Pulmonary artery endothelial cell (primary cell): ENCODE data around the gene SPTLC1. TPM values are rescaled to one million over a fixed set of nuclear protein-coding genes. Genes with fewer than 3 reads are reported as not detected.
"Not testable (repeated sequence)": the region's sequence is repeated elsewhere in the genome, so short reads cannot be mapped to it uniquely, and the experiment has no call there.

Experiments used
- DNase-seq: peaks from one replicate; pipeline ENCODE4 v3.0.0-alpha.2; 2011; ENCODE audit warnings: low read depth, low spot score
- total RNA-seq: library from RNA; depleted of rRNA; stranded (reverse); fragments of >200 nt; gene quantifications from 2 replicates; pipeline ENCODE4 v1.2.3, GENCODE V29; 2014

Gene SPTLC1
- total RNA-seq, 1 donor from 2014 or later = 96.0 TPM

DNA sequence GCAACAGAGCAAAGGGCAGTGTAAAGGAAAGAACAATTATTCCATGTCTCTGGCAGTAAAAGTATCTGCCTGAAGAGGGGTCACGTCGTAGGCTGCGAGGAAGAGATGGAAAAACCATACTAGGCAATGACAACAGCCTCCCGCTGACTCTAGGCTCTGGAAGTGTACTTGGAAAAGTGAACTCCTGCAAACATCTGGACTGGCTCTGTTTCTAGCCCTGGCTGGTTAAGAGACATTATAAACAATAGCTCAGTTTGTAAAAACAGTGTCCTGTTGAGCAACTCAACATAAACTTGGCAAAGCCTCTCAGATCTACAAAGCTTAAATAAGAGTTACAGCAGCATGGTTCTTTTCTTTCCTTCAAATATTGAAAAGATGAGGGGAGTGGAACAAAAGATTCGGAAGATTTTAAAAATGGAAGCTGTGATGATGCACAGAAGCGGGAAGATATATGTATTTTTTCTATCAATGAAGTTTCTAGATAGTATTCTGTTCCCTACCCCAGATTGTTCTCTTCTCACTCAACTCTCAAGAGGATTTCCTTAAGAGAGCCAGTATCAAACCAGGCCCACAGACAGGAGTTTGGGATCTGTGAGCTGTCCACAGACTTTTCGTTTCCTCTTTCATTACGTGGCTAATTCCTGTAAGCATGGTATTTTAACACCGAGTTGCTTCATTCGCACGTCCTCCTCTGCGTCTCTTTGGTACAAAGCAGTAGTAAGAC lies 79.4 kb downstream of the SPTLC1 start:
- no peak for DNase-seq

DNA sequence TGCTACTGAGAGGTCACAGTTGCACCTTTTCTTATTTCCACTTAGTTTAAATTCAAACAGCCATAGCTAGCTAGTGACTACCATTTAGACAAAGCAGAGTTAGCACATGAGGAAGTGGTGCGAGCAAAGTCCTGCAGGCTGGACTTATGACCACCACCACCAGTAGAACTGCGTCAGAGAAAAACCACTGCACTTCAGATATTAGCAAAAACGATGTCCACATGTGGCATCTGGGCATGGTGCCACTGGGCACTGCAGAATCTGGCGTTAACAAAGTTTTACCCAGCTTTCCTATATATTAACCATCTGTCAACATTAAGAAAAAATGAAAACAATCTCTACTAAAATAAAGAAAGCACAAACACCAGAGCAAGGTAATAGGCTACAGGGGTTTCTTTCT lies 80.1 kb downstream of the SPTLC1 start:
- no peak for DNase-seq

DNA sequence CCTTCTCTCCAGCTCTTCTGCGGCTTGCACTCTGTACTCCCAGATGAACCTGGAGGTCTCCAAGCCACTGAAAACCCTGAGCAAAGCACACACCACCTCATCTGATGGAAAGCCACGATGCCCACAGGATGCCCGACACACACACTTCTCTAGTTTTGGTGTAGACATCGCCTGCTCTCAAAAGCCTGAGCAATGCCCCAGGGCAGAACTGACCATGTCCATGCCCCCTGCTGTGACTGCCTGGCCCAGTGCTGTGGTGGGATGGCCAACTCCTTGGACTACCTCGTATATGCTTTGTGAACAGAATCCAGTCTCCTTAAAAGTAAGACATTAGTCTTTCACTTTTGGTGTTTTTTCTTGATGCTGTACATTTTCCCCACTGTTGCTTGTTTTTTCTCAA lies 81.2 kb downstream of the SPTLC1 start:
- no peak for DNase-seq

DNA sequence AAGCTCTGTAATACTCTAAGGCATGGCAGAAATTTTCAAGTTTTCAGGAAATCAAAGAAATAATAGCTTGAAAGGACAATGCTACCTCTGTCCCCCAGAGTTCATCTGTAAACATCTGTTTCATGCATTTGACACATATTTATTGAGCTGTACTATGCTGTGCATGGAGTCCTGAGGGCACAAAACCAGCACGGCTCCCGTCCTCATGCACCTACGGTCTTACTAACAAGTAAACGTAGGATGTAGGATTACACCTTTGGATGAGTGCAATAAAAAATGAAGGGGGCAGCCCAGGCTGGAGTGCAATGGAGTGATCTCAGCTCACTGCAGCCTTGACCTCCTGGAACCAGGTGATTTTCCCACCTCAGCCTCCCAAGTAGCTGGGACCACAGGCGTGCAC lies 81.9 kb downstream of the SPTLC1 start:
- DNase-seq = no peak

DNA sequence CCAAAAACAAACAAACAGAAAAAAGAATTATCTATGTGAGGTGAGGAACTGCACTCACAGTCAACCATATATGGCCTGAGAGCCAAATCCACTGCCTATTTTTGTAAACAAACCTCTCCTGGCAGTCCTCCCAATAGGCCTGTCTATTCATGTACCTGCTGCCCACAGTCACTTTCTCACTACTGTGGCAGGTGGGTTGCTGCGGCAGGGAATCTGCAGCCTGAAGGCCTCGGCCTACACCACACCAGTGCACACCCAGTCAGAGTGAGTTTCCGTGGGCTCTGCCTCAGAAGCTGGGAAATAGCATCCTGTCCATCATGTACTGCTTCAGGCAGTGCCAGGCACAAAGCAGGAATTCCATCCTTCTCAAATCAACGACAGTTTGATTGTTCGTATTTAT lies 82.3 kb downstream of the SPTLC1 start:
- DNase-seq = no peak

DNA sequence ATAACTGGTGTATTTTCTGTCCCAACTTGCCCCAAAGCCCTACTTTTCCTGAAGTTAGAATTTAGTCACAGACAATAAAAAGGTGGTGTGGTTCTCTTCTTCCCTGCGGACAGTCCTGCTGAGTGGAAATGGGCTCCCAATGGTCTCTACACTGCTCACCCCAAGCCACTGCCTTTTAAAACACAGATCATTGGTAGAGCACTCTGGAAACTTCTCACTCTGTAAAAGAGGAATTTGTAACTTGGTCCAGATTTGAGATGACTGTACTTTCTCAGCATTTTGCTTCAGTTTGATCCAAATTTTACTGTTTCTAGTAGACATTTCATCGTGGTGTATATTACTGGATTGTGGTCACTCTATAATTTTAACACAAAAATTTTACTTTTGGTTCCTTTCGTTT lies 84.8 kb downstream of the SPTLC1 start:
- DNase-seq = no peak

DNA sequence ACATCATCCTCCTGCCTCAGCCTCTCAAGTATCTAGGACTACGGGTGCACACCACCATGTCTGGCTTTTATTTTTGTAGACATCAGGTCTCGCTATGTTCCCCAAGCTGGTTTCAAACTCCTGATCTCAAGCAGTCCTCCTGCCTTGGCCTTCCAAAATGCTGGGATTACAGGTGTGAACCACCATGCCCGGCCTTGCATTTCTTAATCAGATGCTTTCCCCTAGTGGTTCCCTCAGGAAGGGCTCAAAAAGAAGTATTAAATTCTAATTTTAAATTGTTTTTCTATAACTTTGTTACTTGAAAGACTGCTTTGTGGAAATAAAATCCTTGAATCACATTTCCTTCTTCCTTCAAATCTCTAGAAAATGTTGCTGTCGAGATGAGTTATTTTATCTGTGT lies 85.7 kb downstream of the SPTLC1 start:
- DNase-seq = no peak

DNA sequence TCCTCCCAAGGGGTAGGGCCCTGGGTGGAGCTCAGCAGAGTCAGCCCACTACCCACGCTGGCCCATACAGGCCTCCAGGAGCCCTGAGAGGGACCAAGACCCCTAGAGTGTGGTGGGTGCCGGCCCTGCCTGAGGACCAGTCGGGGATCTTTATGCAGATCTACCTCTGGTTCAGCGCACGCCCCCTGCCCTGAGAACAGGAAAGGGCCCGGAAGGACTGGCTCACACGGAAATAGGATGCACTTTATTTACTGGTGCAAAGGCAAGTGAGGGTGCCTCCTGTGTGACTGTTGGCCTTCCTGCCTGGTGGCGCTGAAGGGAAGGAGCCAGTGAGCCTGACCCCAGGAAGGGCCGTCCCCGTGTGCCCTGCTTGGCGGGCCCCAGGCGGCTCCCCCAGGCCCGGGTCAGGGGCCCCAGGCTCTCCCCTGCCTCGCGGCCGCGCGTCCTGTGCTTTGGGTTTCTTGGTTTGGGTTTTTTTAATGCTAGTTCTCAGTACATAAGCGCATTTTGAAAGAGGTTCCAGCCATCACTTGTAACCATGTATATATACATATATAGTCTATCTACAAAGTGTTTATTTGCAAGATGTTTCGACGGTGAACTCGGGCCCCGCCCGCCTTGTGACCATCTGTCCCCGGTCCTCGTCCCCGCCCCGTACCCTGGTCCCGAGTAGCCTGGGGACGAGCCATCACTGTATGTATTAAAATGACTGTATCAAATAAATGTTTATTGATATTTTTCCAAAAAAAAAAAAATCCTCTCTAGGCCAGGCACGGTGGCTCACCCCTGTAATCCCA lies 88.8 kb downstream of the SPTLC1 start:
- no peak for DNase-seq

DNA sequence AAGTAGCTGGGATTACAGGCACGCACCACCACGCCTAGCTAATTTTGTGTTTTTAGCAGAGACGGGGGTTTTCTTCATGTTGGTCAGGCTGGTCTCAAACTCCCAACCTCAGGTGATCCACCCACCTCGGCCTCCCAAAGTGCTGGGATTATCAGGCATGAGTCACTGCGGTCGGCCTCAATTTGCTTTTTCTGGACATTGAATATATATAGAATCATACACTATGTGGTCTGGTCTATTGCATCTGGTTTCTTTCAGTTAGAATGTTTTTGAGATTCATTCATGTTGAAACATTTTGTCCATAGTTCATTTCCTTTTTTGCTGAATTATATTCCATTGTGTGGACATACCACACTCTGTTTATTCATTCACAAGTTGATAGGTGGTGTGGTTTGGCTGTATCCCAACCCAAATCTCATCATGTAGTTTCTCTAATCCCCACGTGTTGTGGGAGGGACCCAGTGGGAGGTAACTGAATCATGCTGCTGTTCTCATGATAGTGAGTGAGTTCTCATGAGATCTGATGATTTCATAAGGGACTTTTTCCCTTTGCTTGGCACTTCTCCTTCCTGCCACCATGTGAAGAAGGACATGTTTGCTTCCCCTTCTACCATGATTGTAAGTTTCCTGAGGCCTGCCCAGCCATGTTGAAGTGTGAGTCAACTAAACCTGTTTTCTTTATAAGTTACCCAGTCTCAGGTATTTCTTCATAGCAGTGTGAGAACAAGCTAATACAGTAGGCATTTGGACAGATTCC lies 93.2 kb downstream of the SPTLC1 start:
- DNase-seq = not testable (repeated sequence)

DNA sequence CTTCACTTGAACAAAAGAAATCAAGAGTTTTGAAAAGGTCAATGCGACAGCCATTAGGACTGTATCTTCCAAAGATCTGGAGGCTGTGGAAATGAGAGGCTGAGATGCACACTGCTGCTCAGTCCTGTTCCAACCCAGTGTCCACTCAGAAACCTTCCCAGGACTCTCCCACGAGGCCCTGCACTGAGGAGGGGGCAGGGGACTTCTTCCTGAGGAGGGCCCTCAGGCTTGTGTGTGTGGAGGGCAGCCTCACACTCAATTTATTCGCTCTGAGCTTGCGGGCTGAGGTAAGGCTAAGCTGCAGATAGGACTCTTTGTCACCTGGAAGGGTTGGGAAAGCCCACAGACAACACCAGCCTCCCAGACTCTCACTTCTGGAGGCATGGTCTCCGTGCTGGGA lies 95.6 kb downstream of the SPTLC1 start:
- DNase-seq = no peak

DNA sequence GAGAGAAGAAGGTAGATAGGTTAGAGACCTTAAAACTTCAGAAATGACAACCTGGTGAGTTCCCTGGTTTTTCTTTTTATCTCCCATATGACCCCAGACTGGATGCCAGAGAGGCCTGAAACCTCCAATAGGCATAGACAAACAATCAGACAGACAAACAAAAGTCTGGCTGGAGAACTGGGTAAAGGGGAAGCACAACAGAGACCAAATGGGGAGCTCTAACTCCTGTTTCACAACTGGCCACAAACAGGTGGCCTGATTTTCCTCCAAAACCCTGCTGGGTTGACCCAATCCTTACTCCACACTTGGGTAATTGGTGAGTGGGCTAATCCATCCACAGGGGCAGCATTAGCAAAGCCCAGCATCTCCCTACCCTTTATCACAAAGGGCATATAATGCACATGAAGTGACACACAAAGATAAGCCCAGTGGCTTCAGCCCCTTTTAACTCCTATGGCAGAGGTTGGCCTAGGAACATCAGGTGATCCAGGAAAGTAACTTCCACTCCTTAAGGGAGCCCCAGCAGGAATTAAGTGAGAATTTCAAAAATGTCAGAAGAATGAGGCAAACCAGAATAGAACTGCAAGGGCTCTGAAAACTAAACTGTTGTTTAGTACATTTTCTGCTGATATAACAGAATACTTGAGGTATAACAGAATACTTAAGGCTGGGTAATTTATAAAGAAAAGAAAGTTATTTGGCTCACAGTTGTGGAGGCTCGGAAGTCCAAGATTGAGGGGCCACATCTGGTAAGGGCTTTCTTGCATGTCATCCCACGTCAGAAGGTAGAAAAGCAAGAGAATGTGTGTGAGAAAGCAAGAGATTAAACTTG lies 104.3 kb downstream of the SPTLC1 start:
- no peak for DNase-seq

DNA sequence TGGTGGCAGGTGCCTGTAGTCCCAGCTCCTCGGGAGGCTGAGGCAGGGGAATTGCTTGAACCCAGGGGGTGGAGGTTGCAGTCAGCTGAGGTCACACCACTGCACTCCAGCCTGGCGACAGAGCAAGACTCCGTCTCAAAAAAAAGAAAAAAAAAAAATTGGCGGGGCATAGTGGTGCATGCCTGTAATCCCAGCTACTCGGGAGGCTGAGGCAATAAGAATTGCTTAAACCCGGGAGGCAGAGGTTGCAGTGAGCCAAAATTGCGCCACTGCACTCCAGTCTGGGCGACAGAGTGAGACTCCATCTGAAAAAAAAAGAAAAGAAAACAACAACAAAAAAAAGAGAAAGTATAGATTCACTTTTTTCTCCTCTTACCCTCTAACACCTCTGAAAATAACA lies 105.0 kb downstream of the SPTLC1 start:
- not testable (repeated sequence) for DNase-seq

DNA sequence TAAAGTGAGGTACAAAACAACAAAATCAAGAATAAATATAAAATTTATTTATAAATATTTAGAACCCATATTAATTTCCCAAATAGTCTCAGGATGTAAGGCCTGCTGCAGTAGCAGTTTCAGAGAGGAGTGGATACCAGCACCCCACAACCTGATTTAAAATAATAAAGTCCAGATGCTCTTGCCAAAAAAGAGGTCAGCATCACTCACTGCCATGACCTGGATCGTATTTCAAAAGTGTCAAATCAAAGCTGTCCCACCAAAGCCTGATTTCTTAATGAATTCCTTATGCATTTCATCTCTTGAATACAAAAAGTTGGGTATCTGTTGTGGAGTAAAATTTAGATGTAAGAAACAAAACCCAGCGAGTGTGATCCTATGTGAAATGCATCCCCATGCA lies 107.2 kb downstream of the SPTLC1 start:
- no peak for DNase-seq

DNA sequence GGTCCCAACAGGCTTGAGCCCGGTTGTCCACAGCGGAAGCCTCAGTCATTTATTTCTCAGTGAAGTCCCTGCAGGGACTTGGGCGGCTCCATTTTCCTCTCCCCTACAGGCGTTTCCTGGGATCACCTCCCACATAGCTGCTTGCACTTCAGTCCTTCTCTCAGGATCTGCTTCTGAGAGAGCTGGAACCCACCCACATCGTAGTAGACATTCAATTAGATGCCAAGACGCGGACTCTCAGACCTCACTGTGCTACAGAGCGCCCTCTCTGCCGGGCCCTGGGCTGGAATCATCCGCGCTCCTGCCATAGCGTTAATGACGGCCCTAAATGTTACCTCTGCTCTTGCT lies 111.2 kb downstream of the SPTLC1 start:
- no peak for DNase-seq

DNA sequence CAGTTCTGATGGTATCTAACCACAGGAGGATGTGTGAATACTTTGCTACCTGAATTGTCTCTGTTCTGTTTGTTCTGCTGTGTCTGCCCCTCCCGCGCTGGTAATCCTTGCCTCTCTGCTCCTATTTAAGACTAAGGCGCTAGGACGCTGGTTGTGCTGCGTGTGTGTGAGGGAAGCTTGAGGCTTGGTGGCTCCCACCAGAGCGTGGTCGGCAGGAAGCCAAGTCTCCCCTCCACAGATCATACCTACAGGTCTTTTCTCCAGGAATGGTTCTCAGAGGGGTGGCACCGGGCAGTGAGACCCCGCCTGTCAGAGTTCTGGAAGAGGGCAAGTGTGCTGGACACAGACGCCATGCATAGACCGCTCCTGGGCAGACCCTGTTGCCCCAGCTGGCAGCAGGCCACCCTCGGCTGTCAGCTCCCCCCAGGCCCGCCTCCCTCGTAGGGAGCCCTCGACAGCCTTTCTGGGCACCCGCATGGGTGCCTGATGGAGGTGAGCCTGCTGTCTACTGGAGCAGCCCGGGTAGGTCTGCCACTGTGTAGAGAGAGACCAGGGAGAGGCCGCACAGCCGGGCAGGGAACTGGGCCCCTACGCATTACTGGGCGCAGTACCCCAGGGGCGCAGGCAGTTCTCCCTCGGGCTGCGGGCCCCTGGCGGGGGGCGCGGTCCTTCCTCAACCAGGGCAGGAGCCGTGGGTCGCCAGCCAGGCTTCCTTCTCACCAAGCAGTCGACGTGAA lies 111.7 kb downstream of the SPTLC1 start:
- DNase-seq = no peak

DNA sequence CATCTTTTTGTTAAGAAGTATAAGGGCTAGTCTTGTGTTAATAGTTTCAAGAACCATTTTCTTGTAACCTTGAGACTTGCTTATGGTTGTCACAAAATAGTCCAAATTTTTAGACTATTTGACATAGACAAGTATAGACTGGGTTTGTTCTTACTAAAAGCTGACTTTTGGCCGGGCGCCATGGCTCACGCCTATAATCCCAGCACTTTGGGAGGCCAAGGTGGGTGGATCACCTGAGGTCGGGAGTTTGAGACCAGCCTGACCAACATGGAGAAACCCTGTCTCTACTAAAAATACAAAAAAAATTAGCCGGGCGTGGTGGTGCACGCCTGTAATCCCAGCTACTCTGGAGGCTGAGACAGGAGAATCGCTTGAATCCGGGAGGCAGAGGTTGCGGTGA lies 113.3 kb downstream of the SPTLC1 start:
- not testable (repeated sequence) for DNase-seq

DNA sequence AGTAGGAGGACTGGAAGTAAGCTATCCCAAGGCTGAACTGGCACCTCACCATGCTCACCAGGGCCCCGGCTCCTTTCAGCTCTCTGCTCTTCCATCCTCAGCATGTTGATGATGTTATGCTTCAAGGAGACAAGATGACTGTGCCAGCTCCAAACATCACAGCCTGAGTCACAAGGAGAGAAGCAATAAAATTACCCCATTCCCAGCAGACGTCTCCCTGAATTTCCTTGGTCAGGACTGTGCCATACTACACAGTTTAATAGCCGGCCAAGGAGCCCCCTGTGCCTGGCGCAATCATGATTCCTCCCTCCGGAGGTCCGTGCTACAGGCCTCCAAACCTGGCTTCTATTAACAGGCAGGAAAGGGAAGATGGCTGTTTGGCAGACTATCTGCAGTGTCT lies 114.0 kb downstream of the SPTLC1 start:
- no peak for DNase-seq

DNA sequence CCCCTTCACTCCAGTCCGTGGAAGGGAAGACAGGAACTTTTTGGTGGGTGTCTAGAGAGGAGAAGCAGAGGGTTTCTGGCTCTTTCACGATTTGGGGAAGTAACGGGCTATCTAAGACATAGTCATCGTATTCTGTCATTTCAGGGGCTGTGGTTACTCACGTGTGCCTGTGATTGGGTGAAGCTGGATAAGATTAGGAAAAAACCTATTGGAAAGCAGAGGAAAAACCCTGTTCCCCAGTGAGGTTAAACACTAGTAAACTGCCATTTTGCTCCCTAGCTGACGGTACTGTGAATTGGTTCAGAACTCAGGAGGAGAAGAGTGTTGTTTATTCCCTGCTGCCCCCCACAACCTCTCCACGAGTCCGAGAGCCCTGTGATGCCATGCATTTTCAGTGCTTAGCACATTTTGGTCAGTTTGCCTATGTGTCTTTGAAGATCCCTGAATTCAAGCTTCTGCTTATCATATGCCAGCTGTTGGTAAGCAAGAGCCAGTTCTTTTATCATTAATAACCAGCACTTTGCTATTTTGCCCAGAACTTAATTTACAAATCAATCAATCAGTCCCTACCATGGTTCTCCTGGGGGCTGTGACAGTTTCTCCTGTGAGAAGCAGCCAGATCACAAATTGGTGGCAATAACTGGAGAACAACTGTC lies 120.1 kb downstream of the SPTLC1 start:
- no peak for DNase-seq

DNA sequence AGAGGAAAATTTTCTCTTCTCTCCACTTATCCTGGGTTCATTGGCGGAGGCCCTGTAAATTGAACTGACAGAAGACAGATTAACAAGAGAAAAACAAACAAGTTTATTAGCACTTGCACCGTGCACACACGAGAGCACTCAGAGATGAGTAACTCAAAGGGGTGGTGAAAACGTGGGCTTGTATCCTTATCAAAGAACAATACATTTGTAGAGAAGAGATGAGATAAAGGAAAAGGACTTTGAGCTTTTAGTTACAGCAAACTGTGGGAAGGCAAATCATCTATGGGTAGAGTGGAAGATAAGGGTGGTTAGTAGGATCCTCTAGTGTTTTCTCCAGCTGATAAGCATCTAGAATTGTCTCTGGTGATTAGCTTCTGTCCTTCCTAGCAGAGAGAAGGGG lies 120.8 kb downstream of the SPTLC1 start:
- no peak for DNase-seq

DNA sequence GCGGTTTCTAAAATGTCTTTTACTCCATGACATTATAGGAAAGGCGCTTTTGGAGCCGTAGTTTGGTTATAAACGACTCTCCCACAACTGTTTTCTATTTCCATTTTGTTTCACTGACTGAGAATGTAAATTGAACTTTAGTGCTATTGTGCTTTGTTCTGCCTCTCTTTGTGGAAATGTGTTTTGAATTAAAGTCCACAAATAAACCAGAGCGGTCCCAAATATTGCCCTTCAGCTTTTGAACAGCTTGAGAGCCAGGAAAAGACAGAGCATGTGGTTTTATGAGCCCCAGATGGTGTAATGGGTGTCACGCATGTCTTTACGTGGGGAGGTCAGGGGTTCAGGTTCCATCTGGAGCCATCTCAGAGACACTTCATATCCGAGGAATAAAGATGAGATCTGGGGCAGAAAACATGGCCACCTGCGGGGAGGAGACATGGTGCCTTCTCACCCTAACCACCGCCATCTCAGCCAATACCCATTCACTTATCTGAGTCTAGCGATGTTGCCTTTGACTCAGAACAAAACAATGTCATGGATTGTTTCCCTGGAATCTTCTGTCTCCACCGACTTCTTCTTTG lies 122.7 kb downstream of the SPTLC1 start:
- no peak for DNase-seq
